NCI-H460 (cell line): ENCODE measurements around the gene TMEM30A. TPM values are rescaled to one million over a fixed set of nuclear protein-coding genes. Genes with fewer than 3 reads are reported as not detected.

Source experiments
- DNase-seq: peaks from one replicate; pipeline ENCODE4 v3.0.0-alpha.2; 2016; ENCODE audit warnings: low read depth; ENCODE audit errors: extremely low read depth
- total RNA-seq: library from RNA; depleted of rRNA; stranded (reverse); fragments of >200 nt; shearing (Covaris generic); gene quantifications from 2 replicates; pipeline ENCODE4 v1.2.3, GENCODE V29; 2014

TMEM30A gene
- total RNA-seq, 1 experiment from 2014 or later: 50.9 TPM

DNA sequence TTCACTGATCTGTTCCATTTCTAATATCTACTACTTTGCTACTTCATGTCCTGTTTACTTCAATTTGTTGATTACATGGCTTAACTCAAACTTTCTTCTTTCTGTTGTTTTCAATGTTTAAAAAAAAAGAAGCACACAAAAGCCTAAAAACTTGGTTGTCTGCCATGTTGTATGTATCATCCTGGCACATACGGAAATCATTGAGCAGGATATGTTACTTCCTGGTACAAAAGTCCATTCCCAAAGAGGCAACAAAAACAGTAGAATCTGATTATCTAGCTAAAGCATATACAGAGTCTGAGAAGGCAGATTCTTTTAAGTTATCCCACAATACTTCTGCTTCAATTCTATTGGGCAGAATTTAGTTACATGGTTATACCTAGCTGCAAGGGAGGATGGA, 64.2 kb downstream of the TMEM30A start:
- no peak for DNase-seq

DNA sequence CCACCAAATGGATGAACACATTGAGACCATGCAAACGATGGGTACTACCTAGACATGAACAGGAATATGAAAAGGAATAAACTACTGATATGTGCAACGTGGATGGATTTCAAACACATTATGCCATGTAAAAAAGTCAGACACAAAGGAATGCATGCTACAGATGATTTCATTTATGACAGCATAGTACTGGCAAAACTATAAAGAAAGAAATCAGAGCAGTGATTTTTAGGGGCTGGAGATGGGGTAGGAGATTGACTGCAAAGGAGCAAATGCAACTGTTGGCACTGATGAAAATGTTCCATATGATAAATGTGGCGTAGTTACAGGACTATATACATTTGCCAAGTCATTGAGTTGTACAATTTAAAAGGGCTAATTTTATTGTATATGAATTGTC, 65.3 kb downstream of the TMEM30A start:
- no peak for DNase-seq

DNA sequence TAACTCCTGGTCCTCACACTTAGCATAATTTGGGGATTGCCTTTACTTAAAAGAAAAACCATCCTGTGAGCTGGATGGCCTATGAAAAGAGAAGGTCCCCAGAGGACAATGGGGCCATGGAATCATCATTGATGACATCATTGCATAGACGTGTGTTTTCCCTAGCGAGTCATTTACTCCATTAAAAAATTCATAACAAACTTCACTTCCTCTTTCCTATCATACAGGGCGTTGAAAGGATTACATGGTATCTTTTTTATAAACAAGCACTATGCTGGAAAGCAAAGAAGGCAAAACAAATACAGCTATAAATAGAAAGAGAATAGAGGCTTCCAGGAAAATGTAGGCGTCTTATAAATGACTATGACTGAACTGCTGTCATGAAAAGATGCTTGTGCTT, 67.4 kb downstream of the TMEM30A start:
- DNase-seq: no peak

DNA sequence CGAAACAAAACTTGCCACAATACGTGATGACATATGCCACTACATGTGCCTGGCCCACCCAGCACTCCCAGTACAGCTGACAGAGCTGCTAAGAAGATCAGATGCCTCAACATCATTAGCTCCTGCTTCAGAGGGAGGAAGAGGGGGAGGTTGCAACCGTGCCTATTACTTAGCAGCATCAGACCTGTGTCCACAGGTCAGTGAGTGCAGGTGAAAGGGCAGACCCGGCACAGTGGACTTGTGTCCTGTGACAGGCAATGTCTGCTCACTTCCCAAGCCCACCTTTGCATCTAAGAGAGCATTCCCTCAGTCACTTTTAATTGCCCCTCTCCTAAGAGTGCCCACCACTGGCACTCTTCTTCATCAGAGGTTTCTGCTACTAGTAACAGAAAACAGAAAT, 69.3 kb downstream of the TMEM30A start:
- no peak for DNase-seq

DNA sequence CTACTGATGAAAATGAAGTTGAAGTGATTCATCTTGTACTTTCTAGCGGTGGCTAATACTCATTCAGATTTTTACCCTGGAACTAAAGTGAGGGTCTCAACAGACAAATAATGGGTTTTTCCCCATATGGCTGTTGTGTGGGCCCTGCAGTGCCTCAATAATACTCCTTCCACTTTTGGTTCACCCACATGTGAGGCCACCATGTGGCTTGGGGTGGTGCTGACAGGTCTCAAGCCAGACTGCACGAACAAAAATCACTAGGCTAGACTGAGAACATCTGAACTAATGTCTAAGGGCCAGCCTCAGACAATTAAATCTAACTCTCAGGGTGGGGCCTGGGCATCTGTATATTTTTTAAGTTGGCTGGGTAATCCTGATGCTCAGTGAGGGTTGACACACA, 70.9 kb downstream of the TMEM30A start:
- no peak for DNase-seq

DNA sequence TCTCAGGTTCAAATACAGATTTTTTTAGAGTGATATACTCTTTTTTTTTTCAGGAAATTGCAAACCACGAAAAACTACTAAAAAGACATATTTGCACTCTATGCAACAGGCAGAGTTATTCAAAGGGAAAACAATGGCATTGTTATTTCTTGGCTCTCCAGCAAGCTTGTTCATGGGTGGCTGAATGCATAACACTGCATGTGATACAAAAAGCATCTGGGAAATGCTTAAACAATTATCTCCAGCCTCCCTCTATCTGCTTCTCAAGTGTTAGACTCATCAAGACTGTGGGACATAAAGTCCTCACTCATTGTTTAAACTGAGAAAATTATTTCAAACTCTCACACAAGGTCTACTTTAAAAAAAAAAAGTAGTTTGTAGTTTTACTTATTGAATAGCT, 71.5 kb downstream of the TMEM30A start:
- no peak for DNase-seq

DNA sequence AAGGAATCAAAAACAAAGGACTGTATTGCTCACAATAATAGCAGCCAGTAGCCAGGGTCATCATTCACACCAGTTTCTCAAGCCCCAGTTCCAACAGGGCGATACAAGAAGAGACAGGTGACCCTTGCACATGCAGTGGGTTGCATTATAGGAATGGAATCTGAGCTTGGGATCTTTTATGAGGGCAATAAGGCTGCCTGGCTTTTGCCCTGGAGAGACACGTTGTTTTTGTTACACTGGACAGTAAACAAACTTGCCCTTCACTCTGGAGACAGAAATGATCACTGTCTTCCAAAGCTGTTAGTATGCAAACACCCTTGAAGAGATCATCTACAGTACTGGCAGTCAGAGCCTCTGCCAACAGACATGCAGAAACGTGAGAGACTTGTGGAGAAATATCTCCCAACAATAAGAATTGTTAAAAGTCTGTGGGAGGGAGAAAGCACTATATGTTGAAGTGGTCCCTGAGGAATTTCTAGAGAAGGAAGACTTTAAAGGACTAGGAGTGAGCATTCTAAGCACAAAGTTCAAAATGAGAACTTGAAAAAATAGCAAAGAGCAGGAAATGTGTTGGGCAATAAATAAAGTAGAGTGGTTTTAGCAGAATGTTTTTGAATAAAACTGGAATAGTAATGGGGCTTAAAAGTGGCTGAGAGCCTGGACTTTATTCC, 72.5 kb downstream of the TMEM30A start:
- DNase-seq: no peak

DNA sequence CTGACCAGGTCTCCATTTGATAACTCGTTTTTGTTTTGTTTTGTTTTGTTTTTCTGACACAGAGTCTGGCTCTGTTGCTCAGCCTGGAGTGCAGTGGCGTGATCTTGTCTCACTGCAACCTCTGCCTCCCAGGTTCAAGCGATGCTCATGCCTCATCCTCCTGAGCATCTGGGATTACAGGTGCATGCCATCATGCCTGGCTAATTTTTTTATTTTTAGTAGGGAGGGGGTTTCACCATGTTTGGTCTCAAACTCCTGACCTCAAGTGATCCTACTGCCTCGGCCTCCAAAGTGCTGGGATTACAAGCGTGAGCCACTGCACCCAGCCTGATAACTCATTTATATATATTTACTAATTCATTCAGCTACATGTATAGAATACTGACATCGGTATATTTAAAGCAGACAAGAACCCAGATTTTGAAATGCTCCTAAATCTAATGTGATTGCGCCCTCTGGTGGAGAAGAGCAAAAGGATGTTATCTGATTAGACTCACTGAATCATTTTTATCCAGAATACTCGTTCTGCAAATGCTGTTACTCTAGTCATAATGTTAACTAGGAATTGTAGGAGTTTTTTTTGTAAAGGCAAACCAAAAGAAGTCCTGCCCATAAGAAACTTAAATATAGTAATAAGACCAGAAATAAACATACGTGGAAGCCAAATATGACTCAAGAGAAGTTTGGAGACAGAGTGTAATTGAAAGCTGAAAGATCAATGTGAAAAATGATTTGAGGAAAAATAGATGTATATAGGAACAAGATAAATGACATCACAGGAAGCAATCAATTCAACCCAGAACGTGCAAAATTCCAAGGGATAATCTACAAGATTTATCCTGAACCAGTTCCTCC, 73.5 kb downstream of the TMEM30A start:
- DNase-seq: peak; percentile 52

DNA sequence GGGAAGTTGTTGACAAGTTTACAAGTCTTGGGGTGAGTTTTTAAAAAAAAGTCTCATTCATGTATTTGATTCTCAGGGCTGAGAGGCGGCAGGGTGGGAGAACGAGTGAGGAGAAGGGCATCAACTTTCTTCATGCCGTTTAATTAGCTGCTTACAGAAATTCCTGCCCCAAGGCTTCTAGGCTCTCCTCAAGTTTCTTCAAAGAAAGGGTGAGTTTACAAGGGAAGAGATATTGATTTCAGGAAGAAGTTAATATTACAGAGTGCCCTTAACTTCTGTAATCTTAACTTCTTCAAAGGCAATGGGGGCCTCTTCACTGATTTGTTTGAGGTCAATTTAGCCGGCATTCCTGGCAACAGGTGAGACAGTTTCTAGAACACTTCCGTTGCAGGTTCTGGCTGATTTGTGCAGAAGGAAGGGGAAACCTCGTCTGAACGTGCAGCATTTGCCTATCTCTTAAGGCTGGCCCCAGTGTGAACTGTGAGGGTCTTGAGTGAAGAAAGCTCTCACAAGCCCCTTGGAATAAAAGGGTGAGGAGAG, 75.3 kb downstream of the TMEM30A start:
- DNase-seq: no peak

DNA sequence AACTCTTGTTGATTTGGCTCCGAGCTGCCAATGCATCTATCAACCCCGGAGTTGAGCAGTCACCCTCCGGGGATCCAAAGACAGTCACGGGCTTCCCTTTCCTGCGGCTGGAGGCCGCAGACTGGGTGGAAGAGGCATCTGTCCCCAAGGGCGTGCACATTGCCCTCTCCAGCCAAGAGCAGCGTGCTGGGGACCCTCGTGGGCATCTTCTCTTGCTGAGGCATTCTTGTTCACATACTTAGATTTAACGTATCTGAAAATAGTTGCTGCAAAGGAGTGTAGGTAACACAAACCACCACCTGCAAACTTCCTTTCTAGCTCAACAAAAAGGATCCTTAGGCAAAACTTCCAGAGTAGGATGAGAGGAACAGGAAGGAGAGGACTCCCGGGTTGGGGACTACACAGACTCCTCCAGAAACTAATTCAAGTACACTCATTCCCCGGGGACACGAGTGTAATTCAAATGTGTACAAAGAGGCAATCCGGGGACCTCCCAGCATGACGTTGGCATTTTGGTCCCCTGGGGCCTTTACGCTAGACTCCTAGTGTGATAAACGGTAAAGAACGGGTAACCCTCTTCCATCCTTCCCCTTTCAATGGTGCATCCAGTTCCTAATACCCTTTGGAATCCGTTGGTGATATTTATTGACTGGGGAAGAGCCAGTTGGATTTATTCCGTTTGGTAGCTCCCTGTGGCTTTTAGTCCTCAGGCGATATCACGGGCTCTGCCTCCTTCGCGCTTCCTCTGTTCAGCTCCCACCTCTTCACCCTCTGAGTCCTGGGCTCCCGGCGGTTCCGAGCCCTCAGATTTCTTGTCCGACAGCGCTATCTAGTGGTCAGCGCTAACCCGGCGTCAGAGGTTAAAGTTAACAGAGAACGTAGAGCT, 76.1 kb downstream of the TMEM30A start:
- peak; percentile 63 for DNase-seq

DNA sequence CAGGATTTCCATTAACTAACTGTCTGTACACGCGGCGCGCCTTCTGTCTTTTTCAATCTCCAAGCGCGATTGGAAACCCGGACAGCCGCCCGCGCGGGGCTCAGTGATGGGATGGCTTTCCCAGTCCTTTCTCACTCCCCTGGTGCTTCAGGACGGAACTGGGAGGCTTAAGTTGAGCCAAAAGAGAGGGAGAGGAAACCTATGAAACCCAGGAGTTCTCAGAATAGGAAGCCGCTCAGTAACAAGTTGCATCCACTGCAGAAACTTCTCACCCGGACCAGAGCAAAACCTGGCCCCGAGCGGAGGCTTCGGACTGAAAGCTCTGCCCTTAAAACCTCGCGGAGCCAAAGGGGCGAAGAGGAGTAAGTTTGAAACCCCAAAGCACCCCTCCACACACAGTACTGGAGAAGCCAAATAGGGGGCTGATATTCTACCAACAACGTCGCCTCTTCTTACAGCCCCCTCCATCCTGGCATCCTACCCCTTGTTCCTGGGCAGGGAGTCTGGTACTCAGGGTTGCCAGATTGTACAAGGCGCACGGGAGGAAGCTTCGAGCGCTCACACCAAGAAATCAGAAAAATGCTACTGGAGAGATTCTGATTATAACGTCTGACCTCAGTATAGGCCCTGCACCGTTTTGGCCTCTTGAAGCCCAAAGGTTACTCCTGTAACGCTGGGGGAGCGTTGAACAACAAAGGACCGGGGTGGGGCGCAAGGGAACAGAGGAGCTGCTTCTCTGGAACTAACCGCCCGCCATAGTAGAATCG, 77.8 kb downstream of the TMEM30A start:
- DNase-seq: no peak

DNA sequence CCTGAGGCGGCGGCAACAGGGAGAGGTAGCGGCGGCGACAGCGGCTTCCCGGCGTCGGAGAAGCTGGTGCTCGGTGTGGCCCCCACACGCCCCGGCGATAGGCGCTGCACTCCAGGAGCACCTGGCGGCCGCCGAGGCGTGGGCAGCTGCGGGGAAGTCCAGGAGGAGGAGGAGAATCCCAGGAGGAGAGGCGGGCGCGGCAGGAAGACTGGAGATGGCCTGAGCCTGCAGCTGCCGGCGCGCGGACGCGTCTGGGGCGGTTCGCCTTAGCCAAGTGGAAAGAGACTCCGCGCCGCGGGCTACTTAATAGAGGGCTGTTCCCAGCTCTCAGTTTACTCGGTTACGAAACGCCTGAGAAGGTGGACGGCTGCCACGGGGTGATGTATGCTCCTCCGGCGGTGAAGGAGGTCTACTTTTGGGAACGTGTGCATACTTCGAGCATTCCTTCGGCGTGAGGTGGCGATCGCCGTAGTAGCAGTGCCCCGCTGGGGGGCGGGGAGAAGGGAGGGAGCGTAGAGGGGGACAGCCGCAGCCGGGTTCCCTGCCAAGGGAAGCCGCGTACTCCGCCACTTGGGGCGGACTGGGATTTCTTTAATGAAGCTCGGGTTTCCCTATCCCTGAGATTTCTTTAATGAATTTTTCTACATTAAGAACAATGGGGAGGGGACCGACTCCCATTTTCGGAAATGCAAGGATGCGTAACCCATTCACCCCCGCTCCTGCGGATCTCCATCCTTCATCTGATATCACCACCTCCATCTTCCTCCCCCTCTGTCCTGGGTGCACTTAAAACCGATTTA, 78.6 kb downstream of the TMEM30A start, which contains the start of gene COL12A1:
Gene COL12A1 (minus strand): TSS at position 278 of the 800 bp plus-strand sequence. CDS start 3,261 bp downstream, outside the sequence.
- no peak for DNase-seq

DNA sequence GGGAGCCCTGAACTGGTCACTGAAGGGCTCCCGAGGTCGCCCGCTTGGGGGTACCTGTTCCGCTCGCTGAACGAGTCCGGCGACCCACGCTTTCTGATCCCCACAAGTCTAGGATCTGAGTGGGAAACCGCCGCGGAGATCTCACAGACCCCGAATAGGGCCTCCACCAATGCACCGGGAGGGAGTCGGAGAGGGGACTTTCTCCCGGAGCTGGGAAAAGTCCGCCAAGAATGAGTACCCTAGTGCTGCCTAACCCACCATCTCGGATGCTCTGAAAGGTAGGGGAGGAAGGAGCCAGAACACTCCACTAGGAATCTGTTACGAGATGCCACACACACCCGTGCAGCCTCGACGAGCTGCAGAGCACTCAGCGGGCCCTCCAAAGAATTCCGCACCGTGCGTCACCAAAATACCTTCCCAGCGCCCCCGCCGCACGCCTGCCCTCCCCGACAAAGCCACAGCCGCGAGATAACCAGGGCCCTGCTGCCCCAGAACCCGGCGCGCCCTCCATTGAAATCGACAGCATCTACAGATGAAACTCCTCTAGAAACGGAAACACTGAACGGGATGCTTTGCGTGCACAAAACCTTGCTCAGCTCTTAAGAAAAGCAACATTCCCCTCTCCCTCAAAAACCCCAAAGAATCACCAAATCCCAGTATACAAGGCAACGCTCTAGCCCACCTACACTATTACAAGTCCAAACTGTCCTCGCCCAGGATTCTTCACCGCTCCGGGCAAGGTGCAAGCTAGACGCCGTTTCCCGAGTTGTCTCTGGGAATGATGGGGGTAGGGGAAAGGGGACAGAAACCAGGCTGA, 79.4 kb downstream of the TMEM30A start:
- no peak for DNase-seq

DNA sequence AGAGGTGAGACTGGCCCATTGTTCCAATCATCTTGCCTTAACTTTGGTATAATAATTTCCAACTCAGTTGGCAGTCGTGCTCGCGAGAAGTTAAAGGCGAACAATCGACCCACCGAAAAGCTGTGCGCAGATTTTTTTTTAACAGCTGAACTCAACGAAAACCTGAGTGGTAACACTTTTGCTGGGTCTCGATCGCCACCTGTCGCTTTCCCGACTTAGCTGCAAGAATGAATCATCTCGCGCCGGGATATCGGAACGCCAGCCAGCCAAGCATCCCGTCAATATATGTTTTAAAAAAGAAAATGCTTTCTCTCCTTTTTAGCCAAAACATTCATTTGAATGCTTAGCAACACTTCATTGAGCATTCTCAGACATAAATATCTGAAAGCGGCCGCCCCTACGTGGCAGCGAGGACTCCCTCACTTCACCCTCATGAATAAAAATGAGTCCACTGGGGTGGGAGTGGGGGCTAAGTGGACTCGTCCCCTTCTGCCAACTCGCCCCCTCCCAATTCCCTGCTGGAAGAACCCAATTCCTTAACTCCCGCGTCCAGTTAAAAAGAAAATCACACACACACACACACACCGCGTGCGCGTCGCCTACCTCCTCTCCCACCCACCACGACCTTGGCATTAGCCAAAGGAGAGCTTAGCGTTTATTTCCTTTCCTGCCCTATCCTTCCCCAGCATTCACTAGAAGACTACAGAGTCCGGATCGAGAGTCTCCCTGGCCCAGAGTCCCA, 80.2 kb downstream of the TMEM30A start:
- peak; percentile 58 for DNase-seq

DNA sequence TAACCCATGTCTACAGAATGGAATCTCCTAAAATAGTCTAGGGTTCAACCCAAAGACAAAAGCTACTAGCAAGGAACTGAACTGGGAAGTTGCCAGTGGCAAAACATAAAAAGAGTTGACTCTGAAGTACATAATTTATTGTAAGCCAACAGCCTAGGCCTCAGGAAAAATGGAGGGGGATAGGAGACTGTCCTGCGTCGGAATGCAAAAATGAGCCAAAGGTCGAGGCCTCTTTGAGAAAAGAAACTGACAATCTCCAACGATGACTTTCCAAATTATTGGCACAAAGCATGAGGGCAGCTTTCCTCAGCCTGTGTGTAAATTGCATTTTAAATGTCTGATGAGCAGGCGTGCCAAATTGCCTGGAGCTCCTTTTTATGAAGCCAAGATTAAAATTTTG, 80.9 kb downstream of the TMEM30A start:
- DNase-seq: no peak
